ENCODE measurements around the gene ARL14EPL.

Gene ARL14EPL

GRCh38 chr5:116013936-116014335 is 18.3 kb upstream of the ARL14EPL start:
- H3K9ac ChIP-seq (ENCODE audit: low read depth, low read length), result no peak overlapping the region
- no peaks in the 10 kb centered on the region for H3K4me1 ChIP-seq (ENCODE audit: insufficient read depth, low read length)
- no peaks in the 10 kb centered on the region for H3K9me3 ChIP-seq (ENCODE audit: insufficient read depth, low read depth, low read length)
- H3K27me3 ChIP-seq (ENCODE audit: insufficient read depth, low read length), result no peaks in the 10 kb centered on the region
- H3K27ac ChIP-seq (ENCODE audit: low read length), result no peak overlapping the region
- H3K4me3 ChIP-seq (ENCODE audit: low read length), result no peak overlapping the region
- H3K36me3 ChIP-seq (ENCODE audit: insufficient read depth, low read depth, low read length), result no peaks in the 10 kb centered on the region

GRCh38 chr5:116023619-116024018 is 8.7 kb upstream of the ARL14EPL start:
- H3K27ac ChIP-seq (ENCODE audit: low read length), result no peak overlapping the region
- no peak overlapping the region for H3K9ac ChIP-seq (ENCODE audit: low read depth, low read length)
- no peak overlapping the region for H3K4me3 ChIP-seq (ENCODE audit: low read length)
- no peaks in the 10 kb centered on the region for H3K9me3 ChIP-seq (ENCODE audit: insufficient read depth, low read depth, low read length)
- H3K36me3 ChIP-seq (ENCODE audit: insufficient read depth, low read depth, low read length), result no peaks in the 10 kb centered on the region
- no peaks in the 10 kb centered on the region for H3K4me1 ChIP-seq (ENCODE audit: insufficient read depth, low read length)
- H3K27me3 ChIP-seq (ENCODE audit: insufficient read depth, low read length), result no peaks in the 10 kb centered on the region

- Histone ChIP-seq H3K4me1 (ENCODE audit: insufficient read depth, low read length) (no peaks in the 10 kb centered on the region), H3K27ac (ENCODE audit: low read length) (no peak overlapping the region), H3K9me3 (ENCODE audit: insufficient read depth, low read depth, low read length) (no peaks in the 10 kb centered on the region), H3K27me3 (ENCODE audit: insufficient read depth, low read length) (no peaks in the 10 kb centered on the region), H3K4me3 (ENCODE audit: low read length) (no peak overlapping the region), H3K36me3 (ENCODE audit: insufficient read depth, low read depth, low read length) (no peaks in the 10 kb centered on the region), H3K9ac (ENCODE audit: low read depth, low read length) (no peak overlapping the region)
Measured at GRCh38 chr5:116025866-116026265, 6.4 kb upstream of the ARL14EPL start.

- no peaks in the 10 kb centered on the region for H3K9me3 ChIP-seq (ENCODE audit: insufficient read depth, low read depth, low read length)
- no peak overlapping the region for H3K4me3 ChIP-seq (ENCODE audit: low read length)
- no peak overlapping the region for H3K27ac ChIP-seq (ENCODE audit: low read length)
- no peaks in the 10 kb centered on the region for H3K36me3 ChIP-seq (ENCODE audit: insufficient read depth, low read depth, low read length)
- H3K9ac ChIP-seq (ENCODE audit: low read depth, low read length), result no peak overlapping the region
- 0 out of 2 replicates have a peak, but pooled peaks cover 4% of the 10 kb centered on the region for H3K4me1 ChIP-seq (ENCODE audit: insufficient read depth, low read length)
- no peaks in the 10 kb centered on the region for H3K27me3 ChIP-seq (ENCODE audit: insufficient read depth, low read length)
Measured at GRCh38 chr5:116032991-116033390, 719 bp downstream of the ARL14EPL start.

DNA sequence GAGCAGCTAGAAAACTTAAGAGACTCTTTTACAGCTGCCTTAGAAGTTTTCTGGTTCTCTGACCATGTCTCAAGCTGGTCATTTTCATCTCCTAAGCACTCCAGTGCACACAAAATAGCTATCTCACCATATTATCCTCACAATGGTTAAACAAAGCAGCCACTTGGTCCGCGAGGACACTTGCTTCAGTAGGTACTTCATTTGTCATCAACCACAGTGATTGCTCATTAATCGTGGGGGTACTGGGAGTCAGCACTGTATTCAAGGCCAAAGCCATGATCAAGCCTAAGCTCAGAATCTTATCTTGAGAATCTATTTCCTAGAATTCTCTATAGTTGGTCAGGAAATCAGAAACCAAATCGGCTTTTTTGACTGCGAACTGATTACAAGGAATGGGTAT is 2.9 kb downstream of the ARL14EPL start:
- Histone ChIP-seq H3K9me3 (ENCODE audit: insufficient read depth, low read depth, low read length) (no peaks in the 10 kb centered on the region), H3K27me3 (ENCODE audit: insufficient read depth, low read length) (no peaks in the 10 kb centered on the region), H3K4me3 (ENCODE audit: low read length) (no peak overlapping the region), H3K9ac (ENCODE audit: low read depth, low read length) (no peak overlapping the region), H3K4me1 (ENCODE audit: insufficient read depth, low read length) (0 out of 2 replicates have a peak, but pooled peaks cover 4% of the 10 kb centered on the region), H3K36me3 (ENCODE audit: insufficient read depth, low read depth, low read length) (no peaks in the 10 kb centered on the region), H3K27ac (ENCODE audit: low read length) (no peak overlapping the region)

DNA sequence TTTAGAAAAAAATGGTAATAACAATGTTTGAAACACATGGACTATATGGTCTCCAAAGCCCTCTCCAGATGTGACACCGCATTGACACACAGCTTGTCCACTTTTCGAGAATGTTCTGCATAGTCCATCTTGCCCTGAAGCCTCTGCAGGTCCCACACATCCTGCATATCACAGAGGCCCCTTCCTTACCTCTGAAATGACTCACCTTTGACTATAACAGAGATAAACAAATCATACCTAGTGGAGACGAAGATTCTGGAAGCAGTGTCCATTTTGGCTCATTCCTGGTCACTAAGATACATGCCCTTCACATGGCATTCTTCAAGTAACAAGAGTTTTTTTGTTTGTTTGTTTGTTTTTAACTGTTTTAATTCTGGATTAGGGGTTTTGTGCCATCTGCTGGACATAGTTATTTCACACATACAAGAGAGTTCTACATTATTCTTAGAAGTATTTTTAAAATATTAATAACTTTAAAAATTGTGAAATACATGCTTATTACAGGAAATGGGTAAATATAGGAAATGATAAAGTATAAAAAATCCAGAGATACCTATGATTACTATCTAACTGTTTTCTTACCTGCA is 5.1 kb downstream of the ARL14EPL start:
- H3K4me1 ChIP-seq (ENCODE audit: insufficient read depth, low read length), result no peaks in the 10 kb centered on the region
- H3K27me3 ChIP-seq (ENCODE audit: insufficient read depth, low read length), result no peaks in the 10 kb centered on the region
- H3K4me3 ChIP-seq (ENCODE audit: low read length), result no peak overlapping the region
- no peaks in the 10 kb centered on the region for H3K9me3 ChIP-seq (ENCODE audit: insufficient read depth, low read depth, low read length)
- H3K36me3 ChIP-seq (ENCODE audit: insufficient read depth, low read depth, low read length), result no peaks in the 10 kb centered on the region
- no peak overlapping the region for H3K9ac ChIP-seq (ENCODE audit: low read depth, low read length)
- no peak overlapping the region for H3K27ac ChIP-seq (ENCODE audit: low read length)

DNA sequence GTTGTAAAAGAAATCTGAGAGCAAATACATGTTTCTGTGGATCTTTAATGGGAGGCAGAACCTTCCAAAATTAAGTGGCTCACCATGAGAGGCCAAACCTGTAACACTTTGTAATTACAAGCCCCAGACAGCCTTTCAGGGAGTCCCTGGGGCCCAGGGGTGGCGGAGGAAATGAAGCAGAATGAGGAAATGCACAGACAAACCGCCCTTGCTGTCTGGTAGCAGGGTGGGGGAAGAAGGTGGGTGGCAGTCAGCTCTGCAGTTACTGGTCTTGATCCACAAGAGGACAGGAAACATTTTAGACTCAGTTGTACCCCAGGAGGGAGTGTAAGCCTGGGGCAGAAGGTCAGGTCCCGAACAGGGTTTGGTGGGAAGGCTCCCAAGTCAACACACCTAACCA is 6.5 kb downstream of the ARL14EPL start:
- H3K4me1 ChIP-seq (ENCODE audit: insufficient read depth, low read length), result no peaks in the 10 kb centered on the region
- H3K9me3 ChIP-seq (ENCODE audit: insufficient read depth, low read depth, low read length), result no peaks in the 10 kb centered on the region
- H3K4me3 ChIP-seq (ENCODE audit: low read length), result no peak overlapping the region
- no peak overlapping the region for H3K27ac ChIP-seq (ENCODE audit: low read length)
- H3K27me3 ChIP-seq (ENCODE audit: insufficient read depth, low read length), result no peaks in the 10 kb centered on the region
- no peaks in the 10 kb centered on the region for H3K36me3 ChIP-seq (ENCODE audit: insufficient read depth, low read depth, low read length)
- no peak overlapping the region for H3K9ac ChIP-seq (ENCODE audit: low read depth, low read length)

DNA sequence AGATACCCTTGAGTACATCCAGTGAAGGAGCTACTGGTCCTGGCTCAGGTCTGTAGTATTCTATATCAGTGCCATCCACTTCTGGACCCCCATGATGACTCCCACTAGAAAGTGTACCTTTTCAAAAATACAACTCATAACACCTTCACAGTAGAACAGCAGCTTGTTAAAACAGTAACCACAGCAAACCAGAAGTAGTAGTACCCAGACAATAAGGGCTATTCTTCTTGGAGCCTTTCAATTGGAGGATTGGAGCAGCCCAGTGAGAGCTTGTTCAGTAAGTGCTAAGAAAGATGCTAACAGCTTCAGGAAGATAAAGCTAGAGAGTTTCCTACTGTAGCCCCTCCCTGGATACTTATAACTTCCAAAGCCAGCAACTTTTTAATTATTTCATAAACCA is 10.1 kb downstream of the ARL14EPL start:
- H3K4me1 ChIP-seq (ENCODE audit: insufficient read depth, low read length), result no peaks in the 10 kb centered on the region
- H3K9me3 ChIP-seq (ENCODE audit: insufficient read depth, low read depth, low read length), result no peaks in the 10 kb centered on the region
- H3K27me3 ChIP-seq (ENCODE audit: insufficient read depth, low read length), result no peaks in the 10 kb centered on the region
- H3K36me3 ChIP-seq (ENCODE audit: insufficient read depth, low read depth, low read length), result no peaks in the 10 kb centered on the region
- no peak overlapping the region for H3K9ac ChIP-seq (ENCODE audit: low read depth, low read length)
- no peak overlapping the region for H3K27ac ChIP-seq (ENCODE audit: low read length)
- H3K4me3 ChIP-seq (ENCODE audit: low read length), result no peak overlapping the region

DNA sequence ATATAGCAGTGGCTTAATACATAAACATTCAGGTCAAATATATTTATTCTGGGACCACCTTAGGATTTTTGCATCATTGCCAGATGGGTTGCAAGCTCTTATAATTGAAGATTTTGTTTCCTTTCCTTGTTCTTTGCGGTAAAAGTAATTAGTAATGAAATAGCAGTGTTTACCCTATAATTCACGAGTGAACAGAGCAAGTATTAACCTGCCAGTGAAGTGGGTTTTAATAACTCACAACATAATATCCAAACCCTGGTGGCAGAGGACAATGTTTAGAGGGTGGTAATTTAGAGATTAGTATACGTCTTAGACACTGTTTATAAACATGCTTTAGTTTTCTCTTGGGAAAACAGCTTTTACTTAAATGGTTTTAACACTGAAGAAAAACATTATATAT is 11.8 kb downstream of the ARL14EPL start:
- no peaks in the 10 kb centered on the region for H3K4me1 ChIP-seq (ENCODE audit: insufficient read depth, low read length)
- H3K27ac ChIP-seq (ENCODE audit: low read length), result no peak overlapping the region
- no peaks in the 10 kb centered on the region for H3K36me3 ChIP-seq (ENCODE audit: insufficient read depth, low read depth, low read length)
- H3K9me3 ChIP-seq (ENCODE audit: insufficient read depth, low read depth, low read length), result no peaks in the 10 kb centered on the region
- no peak overlapping the region for H3K9ac ChIP-seq (ENCODE audit: low read depth, low read length)
- no peaks in the 10 kb centered on the region for H3K27me3 ChIP-seq (ENCODE audit: insufficient read depth, low read length)
- H3K4me3 ChIP-seq (ENCODE audit: low read length), result no peak overlapping the region

GRCh38 chr5:116045821-116046220 is 13.5 kb downstream of the ARL14EPL start:
- H3K4me1 ChIP-seq (ENCODE audit: insufficient read depth, low read length), result no peaks in the 10 kb centered on the region
- no peaks in the 10 kb centered on the region for H3K27me3 ChIP-seq (ENCODE audit: insufficient read depth, low read length)
- no peak overlapping the region for H3K9ac ChIP-seq (ENCODE audit: low read depth, low read length)
- H3K36me3 ChIP-seq (ENCODE audit: insufficient read depth, low read depth, low read length), result no peaks in the 10 kb centered on the region
- no peak overlapping the region for H3K4me3 ChIP-seq (ENCODE audit: low read length)
- no peaks in the 10 kb centered on the region for H3K9me3 ChIP-seq (ENCODE audit: insufficient read depth, low read depth, low read length)
- H3K27ac ChIP-seq (ENCODE audit: low read length), result no peak overlapping the region

- Histone ChIP-seq H3K27ac (ENCODE audit: low read length) (no peak overlapping the region), H3K9me3 (ENCODE audit: insufficient read depth, low read depth, low read length) (no peaks in the 10 kb centered on the region), H3K27me3 (ENCODE audit: insufficient read depth, low read length) (no peaks in the 10 kb centered on the region), H3K4me3 (ENCODE audit: low read length) (no peak overlapping the region), H3K4me1 (ENCODE audit: insufficient read depth, low read length) (no peaks in the 10 kb centered on the region), H3K36me3 (ENCODE audit: insufficient read depth, low read depth, low read length) (no peaks in the 10 kb centered on the region), H3K9ac (ENCODE audit: low read depth, low read length) (no peak overlapping the region)
Measured at GRCh38 chr5:116046261-116046660, 14.0 kb downstream of the ARL14EPL start.

- H3K9ac ChIP-seq (ENCODE audit: low read depth, low read length), result no peak overlapping the region
- no peaks in the 10 kb centered on the region for H3K4me1 ChIP-seq (ENCODE audit: insufficient read depth, low read length)
- no peak overlapping the region for H3K27ac ChIP-seq (ENCODE audit: low read length)
- H3K4me3 ChIP-seq (ENCODE audit: low read length), result no peak overlapping the region
- no peaks in the 10 kb centered on the region for H3K9me3 ChIP-seq (ENCODE audit: insufficient read depth, low read depth, low read length)
- H3K36me3 ChIP-seq (ENCODE audit: insufficient read depth, low read depth, low read length), result no peaks in the 10 kb centered on the region
- H3K27me3 ChIP-seq (ENCODE audit: insufficient read depth, low read length), result no peaks in the 10 kb centered on the region
Measured at GRCh38 chr5:116046823-116047222, 14.6 kb downstream of the ARL14EPL start.
